CD4-positive, alpha-beta T cell treated with Interleukin-10 for 1 hour (primary cell): ENCODE data around the gene SLC13A5.
A peak's percentile ranks its signal among the peaks of the same experiment; 100 is the strongest.
"Not testable (repeated sequence)": the region's sequence is repeated elsewhere in the genome, so short reads cannot be mapped to it uniquely, and the experiment has no call there.

Experiments used
- DNase-seq: peaks from one replicate; pipeline ENCODE4 v3.0.0-alpha.2; 2020

Gene SLC13A5

DNA sequence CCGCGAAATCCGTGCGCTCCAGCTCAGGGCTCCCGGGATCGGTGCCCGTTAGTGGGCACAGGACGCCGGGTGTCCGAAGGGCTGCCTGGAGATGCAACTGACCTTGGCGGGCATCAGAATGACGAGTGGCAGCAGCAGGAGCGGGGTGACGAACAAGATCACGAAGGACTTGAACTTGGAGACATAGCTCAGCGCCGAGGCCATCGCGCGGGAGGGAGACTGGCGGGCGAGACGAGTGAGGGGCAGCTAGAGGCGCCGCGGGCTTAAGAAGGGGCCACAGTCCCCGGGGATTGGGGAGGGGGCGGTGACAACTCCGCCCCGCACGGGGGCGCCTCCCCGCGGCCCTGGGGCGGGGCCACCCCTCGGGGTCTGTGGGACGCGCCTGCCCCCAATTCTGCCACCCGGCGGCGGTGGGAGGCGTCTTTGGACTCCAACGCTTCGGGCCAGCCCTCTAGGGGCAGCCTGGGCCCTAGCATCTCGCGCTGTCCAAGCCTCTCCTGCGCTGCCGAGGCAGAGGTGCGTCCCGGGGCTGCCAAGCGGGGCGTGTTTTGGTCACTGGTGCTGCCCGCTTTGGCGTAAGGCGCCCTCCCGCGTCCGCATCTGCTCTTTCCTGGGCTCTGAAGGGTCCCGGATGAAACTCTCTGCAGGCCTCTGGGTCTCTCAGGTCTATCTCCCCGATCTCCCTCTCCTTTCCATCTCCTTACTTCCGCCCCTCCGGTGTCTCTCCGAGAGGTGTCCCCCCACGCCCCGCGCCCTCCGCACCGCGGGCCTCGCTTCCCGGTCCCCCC is at the start of gene SLC13A5:
TSS of gene SLC13A5 (minus strand) at position 240 of the 788 bp plus-strand sequence. CDS start at position 204, 36 bp downstream.
- no peak for DNase-seq

DNA sequence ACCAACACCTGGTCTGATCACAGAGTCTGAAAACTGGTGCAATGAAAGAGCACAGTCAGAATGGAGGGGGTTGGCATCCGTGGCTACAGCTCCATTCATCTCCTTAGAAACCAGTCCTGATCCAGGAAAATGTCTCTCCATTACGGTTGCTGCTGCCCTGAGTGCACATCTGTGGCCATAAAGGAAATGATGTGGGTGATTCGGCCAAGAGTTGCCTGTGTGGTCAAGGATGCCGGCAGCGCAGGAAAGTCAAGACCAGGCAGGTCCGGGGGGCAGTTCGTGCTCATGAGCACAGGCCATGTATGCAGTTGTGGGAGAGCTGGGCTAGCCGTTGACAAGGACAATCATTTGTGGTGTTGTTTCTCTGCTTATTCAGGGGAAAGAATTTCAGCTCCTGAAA is 48.6 kb upstream of the SLC13A5 start:
- DNase-seq: no peak

DNA sequence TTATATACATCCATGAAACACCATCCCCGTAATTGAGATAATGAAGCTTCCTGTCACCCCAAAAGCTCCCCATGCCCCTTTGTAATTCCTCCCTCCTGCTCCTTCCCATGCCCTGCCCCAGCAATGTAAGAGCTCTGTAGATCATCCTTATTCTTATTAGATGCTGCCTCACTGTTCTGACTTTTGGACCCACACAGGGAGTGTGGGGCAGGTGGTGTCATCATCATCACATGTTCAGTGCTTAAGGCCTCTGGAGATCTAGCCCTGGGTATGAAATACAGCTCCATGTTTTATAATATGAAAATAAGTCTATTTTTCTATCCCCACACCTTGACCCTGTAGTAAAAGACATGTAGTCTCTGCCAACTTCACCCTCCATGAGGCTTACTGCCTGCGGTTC is 44.6 kb upstream of the SLC13A5 start:
- no peak for DNase-seq

DNA sequence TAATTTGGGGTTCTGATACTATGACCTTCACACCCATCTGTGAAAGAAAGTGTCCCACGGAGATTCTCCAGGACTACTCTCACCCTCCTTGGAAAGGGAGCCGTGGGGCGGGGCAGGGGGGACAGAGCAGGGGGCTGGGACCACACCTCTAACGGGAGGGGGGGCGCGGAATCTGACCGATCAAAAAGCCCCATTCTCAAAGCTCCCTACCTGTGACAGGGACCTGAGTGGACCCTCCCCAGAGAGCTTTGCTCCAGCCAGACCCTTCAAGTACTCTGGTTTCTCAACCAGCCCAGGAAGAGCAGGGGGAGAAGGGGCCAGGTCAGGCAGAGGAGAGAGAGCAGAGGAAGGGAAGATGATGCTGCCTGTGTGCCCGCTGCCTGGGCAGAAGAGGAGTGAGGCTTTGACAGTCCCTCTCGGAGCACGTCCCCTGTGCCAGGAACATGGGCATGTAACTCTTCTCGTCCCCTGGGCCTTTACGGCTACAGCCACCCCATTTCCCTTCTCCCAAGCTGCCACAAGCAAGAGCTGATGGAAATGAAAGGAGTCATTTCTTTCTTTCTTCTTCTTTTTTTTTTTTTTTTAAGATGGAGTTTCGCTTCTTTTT is 43.4 kb upstream of the SLC13A5 start:
- DNase-seq: no peak

DNA sequence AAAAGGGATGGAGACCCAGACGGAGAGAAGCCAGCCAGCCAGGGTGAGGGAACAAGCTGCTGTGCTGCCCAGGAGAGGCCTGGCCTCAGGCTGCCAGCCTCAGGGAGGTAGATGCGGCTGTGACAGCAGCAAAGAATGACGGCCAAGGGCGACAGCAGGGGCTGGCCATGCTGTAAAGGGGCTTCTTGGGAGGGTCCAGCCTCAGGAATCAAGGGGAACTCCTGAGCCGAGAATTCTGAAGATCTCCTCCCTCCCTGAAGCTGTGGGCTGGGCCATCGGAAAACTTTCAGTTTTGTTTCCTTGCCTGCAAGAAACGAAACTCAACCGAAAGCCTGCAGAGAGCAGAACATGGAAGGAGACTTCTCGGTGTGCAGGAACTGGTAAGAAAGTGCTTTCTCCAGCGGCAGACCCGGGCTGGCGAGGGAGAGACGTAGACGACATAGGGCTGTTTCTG is 42.6 kb upstream of the SLC13A5 start, which contains the start of gene XAF1:
TSS of gene XAF1 (plus strand) at position 316 of the 454 bp plus-strand sequence. CDS start at position 349, 33 bp downstream.
- peak; percentile 63 for DNase-seq

DNA sequence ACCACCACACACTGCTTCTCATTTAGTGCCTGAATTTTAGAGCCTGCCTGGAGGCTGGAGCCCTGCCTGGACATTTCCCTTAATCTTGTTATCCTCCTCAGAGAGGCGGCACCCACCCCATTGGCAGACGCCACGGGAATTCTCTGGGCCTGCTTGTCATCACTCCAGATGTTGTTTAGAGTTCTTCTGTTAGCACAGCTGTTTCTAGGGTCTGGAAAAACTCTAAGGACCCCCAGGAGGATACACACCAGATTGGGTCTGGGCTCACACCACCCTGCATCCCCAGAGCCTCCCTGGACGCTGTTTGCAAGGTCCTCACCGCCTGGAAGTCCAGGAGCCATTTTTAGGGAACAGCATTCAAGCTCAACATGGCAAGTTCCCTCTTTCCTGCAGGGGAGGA is 42.1 kb upstream of the SLC13A5 start:
- no peak for DNase-seq

DNA sequence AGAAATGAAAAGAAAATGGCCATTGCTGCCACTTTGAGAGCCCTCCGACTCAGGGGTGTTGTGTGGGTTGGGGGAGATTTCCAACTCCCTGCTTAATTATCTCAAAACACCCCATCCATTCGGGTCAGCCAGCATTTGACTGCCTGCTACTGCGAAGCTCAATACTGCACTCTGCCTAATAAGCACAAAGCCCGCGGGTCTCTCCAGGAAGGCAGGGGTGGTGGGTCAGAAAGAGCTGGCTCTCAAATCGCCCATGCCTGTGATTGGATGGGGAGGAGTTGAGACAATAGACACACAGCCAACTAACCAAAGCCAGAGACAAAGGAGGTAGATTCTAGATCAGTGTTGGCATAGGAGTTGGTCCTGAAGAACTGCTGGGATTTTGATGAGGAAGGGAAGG is 40.4 kb upstream of the SLC13A5 start:
- DNase-seq: no peak

DNA sequence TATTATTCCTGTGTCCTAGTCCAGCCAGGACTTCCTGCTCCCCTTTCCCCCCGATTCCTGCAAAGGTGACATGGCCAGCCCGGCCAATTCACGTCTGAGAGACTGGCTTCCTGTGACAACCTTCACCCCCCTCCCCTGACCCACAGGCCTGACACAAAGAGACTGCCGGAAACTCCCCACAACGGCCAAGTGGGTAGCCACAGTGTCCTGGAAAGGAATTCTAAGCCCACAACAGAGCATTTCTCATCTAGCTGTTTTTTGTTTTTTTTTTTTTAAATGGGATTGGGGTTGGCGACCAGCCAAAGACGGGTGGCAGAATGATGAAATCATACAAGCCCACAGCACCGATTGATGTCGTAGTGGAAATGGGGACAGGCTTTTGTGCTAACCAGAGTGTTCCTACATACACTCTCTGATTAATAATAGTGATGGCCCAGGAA is 39.9 kb upstream of the SLC13A5 start:
- peak; percentile 73 for DNase-seq

DNA sequence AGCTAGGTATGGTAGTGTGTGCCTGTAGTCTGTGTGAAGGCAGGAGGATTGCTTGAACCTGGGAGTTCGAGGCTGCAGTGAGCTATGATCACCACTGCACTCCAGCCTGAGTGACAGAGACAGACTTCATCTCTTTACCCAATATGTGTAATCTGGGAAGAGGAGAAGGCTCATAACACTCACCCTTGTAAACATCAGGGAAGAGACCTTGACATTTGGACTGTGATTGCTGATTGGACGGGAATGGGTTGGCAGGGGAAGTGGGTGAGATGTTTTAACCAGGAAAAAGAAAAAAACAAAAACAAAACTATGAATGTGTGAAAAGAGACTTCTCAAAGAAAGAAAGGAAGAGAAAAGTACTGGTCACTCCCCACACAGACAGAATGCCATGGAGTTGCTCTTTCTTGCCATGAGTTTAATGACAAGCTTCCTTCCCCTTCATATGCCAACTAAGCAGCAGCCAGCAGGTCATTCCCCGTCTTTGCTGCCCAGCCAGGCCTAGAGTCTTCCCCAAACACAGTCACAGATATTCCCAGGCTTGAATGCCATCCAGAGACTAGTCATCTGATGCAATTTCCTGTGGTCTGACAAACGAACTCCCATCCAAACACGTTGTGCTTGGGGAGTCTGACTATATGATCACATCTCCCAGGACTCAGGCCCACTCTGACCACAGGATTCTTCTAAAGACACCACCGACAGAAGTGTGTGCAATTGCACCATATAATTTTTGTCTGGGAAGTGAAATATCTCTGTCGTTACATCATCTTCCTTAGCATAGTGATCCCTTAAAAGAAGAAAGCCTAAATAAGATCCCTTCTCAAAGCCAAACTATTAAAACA is 39.1 kb upstream of the SLC13A5 start:
- no peak for DNase-seq

DNA sequence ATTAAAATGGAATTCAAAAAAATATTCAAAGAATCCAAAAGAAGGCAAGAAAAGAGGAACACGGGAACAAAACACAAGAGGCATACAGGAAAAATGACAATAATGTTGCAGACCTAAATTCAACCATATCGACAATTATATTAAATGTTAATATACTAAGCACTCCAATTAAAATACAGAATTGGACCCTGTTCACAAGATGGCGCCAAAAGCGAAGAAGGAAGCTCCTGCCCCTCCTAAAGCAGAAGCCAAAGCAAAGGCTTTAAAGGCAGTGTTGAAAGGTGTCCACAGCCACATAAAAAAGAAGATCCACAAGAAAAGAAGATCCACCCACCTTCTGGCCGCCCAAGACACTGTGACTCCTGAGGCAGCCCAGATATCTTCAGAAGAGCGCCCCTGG is 36.4 kb upstream of the SLC13A5 start:
- peak; percentile 27 for DNase-seq

DNA sequence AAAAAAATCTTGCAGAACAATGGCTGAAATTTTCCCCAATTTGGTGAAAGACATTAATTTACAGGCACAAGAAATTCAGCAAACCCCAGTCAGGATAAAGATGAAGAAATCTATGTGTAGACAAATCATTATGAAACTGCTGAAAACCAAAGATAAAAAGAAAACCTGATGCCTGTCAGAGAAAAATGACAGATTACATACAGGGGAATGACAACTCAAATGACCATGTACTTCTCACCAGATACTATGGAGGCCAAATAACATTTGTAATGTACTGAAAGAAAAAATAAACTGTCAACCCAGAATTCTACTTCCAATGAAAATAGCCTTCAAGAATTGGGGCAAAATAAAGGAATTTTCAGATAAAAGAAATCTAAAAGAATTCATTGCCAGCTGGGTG is 35.4 kb upstream of the SLC13A5 start:
- no peak for DNase-seq

DNA sequence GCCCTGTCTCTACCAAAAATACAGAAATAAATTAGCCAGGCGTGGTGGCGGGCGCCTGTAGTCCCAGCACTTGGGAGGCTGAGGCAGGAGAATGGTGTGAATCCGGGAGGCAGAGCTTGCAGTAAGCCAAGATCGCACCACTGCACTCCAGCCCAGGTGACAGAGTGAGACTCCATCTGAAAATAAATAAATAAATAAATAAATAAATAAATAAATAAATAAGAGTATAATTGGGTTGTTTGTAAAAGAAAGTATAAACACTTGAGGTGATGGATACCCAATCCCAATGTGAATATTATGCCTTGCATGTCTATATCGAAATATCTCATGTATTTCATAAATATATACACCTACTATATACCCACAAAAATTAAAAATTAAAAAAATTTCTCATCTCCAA is 33.5 kb upstream of the SLC13A5 start:
- DNase-seq: not testable (repeated sequence)

DNA sequence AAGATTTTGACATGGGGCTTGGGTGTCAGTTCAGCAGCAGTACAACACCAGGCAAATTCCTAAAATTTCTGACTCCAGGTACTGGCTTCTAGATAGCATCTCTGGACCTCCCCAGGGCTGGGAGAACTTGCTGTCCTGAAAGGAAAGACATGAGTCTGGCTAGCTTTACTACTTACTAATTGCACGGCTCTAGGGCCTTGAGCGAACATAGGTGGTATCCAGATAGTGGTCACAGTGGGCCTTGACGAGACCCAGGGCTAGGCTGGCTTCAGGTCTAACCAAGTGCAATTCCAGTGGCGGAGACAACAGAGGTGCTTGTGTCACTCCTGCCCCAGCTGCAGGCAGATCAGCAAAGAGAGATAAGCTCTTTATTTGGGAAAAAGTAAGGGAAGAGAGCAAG is 16.4 kb upstream of the SLC13A5 start:
- no peak for DNase-seq

DNA sequence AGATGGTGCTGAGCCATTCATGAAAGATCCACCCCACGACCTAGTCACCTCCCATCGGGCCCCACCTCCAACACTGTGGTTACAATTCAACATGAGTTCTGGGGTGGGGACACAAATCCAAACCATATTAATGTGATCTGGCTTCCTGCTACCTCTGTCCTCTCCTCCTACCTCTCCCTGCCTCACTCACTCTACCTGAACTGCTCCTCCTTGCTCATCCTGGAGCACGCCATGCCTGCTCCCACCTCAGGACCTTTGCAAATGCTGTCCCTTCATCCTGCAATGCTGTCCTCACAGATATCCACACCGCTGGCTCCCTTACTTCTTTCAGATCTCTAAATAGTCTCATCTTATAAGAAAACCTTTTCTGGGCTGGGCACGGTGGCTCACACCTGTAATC is 10.8 kb upstream of the SLC13A5 start:
- DNase-seq: no peak

DNA sequence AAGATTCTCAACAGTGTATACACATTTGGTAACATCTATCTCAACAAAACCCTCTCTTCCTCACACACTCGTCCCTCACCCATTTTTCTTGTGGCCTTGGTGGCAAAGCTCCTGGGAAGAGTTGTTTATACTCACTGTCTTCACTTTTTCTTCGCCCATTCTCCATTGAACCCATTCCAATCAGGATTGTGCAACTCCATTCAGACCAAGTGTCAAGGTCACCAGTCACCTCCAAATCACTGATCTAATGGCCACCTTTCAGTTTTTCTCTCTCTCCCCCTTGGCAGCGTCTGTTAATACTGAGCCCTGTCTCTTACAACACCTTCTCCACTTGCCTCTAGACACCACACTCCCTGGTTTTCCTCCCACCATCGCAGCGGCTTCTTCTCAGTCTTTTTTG is 8.6 kb upstream of the SLC13A5 start:
- no peak for DNase-seq

DNA sequence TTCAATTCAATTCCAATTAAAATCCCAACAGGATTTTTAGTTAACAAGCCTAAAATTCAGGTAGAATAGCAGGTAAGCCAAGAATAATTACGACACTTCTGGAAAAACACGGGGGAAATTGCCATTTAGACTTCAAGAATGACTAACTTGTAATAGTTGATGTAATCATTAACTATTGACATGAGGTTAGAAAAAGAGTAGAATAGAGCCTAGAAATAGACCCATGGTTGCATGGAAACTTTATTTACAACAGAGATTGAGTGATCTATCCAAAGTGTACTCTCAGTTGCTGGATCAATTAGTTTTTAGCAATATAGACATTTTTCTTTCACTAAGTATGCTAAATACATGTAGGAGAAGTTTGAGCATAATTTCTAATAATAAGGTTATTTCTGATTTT is 3.6 kb upstream of the SLC13A5 start:
- no peak for DNase-seq

DNA sequence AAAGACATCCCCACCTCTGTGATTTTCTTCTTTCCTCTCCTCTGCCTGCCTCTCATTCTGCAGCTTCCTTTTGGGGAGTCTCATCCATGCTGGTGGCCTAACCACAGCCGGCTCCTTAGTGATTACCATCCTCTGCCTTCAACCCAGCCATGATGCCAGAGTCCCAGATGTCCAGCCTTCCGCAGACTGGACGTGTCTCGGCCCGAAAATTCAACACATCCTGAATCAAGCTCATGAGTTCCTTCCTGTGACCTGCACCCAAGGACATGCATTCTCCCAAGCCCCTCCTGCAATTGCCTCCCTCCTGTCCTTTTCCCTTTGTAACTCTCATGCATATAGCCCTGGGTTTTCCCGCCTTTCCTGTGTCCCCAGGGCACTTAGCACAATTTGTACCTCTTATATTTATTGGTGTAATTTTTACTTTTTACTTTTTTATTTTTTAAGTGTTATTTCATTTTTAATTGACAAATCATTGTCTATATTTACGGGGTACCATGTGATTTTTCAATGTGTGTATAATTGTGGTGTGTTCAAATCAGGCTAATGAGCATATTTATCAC is 1.2 kb upstream of the SLC13A5 start:
- no peak for DNase-seq

DNA sequence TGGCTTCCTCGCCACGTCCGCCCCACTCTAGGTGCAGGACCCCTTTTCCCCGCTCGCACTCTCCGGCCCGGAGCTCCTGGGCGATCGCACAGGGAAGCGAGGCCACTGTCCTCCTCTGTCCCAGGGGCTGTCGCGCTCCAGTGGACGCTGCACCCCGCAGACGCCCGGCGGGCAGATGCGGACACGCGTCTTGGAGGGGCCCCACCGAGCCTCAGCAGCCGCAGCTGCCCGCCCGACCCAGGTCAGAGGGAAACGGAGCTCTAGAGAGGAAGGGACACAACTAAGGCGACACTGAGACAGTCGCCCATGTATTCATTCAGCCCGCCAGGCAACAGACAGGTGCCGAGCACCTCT is 726 bp upstream of the SLC13A5 start:
- DNase-seq: no peak

DNA sequence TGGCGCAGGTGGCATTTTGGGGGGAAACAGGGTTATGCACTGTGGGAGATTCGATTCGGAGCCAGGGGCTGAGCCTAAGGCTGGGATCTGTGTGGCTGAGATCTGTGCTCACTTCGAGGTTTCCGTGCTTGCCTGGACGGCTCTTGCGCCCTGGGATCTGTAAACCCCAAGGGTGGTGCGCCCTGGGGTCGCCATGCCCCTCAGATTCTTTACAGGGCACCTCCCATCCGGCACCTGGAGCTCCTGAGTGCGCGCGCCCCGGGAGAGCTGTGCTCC is 377 bp downstream of the SLC13A5 start:
- no peak for DNase-seq

DNA sequence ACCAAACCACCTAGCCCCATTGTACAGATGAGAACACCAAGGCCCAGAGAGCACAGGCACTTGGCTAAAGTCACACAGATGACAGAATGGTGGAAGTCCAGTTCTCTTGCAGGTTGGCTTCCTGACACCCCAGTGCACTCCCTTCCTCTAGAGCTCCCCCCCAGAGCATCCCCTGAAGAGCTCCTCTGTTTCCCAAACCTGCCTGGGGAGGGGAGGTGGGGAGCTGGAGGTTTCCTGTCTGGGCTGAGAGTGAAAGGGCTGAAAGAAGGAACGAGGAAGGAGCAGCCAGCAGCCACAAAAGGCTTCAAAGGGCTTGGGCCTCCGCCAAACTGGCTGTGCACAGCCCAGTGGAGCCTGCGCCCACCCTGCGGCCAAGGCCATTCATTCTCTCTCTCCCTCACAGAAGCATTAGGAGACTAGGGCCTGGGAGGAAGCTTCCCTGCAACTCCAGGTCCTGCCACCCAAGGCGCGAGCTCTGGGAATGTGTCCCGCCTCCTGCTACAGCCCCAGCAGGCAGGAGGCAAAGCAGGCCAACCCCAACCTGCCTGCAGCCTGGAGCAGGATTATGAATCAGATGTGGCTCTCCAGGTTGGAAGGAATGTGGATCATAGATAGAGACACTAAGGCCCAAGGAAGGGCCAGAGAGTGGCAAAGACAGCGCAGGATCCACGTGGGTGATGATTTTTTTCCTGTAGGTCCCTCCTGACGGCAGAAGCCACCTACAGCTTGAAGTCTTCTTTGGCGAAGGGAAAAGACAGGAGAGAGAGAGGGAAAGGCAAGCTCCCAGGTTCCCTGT is 913 bp downstream of the SLC13A5 start:
- DNase-seq: no peak

DNA sequence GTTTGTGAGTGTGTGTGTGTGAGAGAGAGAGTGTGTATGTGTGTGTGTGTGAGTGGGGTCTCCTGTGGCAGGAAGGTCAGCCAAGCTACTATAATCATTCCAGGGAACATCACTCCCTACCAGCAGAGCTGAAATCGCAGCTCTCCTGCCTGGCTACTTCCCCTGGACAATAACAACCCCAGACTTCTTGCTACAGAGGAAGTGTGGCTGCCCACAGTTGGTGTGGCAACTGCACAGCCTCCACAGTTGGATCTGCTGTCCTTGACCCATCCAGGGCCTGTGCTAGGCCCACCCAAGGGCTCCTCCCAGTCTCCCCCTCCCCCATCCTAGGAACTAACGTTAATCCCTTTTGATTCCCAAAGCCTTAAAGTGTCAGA is 1.5 kb downstream of the SLC13A5 start:
- DNase-seq: no peak

DNA sequence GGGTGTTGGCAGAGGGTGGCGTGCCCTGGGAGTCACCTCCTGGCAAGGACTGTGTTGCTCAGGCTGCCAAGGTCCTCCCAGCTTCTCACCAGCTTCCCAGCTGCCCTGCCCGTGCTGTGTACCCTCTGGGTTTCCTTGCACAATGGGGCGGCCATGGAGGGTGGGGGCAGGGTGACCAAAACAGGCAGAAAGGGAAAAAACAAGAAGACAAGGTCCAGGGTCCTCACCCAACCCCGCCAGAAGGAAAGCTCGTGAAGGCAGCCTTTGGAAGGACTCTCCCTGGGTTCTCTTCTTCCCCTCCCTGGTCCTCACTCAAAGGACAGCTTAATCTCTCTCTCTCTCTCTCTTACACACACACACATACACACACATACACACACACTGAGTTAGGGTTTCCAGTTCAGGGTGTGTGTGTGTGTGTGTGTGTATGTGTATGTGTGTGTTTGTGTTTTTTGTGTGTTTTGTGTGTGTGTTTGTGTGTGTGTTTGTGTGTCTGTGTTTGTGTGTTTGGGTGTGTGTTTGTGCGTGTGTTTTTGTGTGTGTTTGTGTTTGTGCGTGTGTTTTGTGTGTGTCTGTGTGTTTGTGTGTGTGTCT is 2.0 kb downstream of the SLC13A5 start:
- no peak for DNase-seq
